SK-N-SH treated with all-trans-retinoic acid at 6 μM for 48 hours (cell line): ENCODE measurements around the gene DNAJC27.

Experiments
- ATAC-seq: fragments of 200-7000 bp; cut with Tn5 transposase; 3 replicates; pipeline ENCODE4 v1.9.1; 2020; ENCODE audit warnings: mild to moderate bottlenecking, moderate library complexity
- BACH2 ChIP-seq: fragments of 250-450 bp; sonication (Bioruptor Pico); IDR thresholded peaks from 2 replicates; pipeline ENCODE4 v1.9.0; 2021; ENCODE audit warnings: mild to moderate bottlenecking, borderline replicate concordance
- CSDC2 ChIP-seq: fragments of 250-450 bp; sonication (Bioruptor Pico); IDR thresholded peaks from 2 replicates; pipeline ENCODE4 v1.5.0; 2020; ENCODE audit warnings: mild to moderate bottlenecking, moderate library complexity
- CSRNP3 ChIP-seq: fragments of 250-450 bp; sonication (Bioruptor Pico); IDR thresholded peaks from 2 replicates; pipeline ENCODE4 v1.5.1; 2021; ENCODE audit warnings: mild to moderate bottlenecking, moderate library complexity
- ESRRG ChIP-seq: fragments of 250-450 bp; sonication (Bioruptor Pico); IDR thresholded peaks from 2 replicates; pipeline ENCODE4 v1.6.1; 2021; ENCODE audit warnings: mild to moderate bottlenecking
- GLIS3 ChIP-seq: fragments of 250-450 bp; sonication (Bioruptor Pico); IDR thresholded peaks from 2 replicates; pipeline ENCODE4 v1.5.0; 2020; ENCODE audit warnings: mild to moderate bottlenecking, moderate library complexity
- ISL1 ChIP-seq: fragments of 250-450 bp; sonication (Bioruptor Pico); IDR thresholded peaks from 2 replicates; pipeline ENCODE4 v2.1.2; 2022; ENCODE audit warnings: mild to moderate bottlenecking, moderate library complexity
- OSR1 ChIP-seq: fragments of 250-450 bp; sonication (Bioruptor Pico); IDR thresholded peaks from 2 replicates; pipeline ENCODE4 v1.8.0; 2022; ENCODE audit warnings: moderate library complexity, mild to moderate bottlenecking, inconsistent platforms
- PATZ1 ChIP-seq: fragments of 250-450 bp; sonication (Bioruptor Pico); IDR thresholded peaks from 2 replicates; pipeline ENCODE4 v1.8.0; 2020; ENCODE audit warnings: mild to moderate bottlenecking, moderate library complexity, borderline replicate concordance
- POU6F1 ChIP-seq: fragments of 250-450 bp; sonication (Bioruptor Pico); IDR thresholded peaks from 2 replicates; pipeline ENCODE4 v1.8.0; 2021; ENCODE audit warnings: low read depth, mild to moderate bottlenecking, moderate library complexity, borderline replicate concordance
- PPARA ChIP-seq: fragments of 250-450 bp; sonication (Bioruptor Pico); IDR thresholded peaks from 2 replicates; pipeline ENCODE4 v1.5.0; 2020; ENCODE audit warnings: mild to moderate bottlenecking, borderline replicate concordance
- RARB ChIP-seq: fragments of 250-450 bp; sonication (Bioruptor Pico); IDR thresholded peaks from 2 replicates; pipeline ENCODE4 v1.8.0; 2021; ENCODE audit warnings: mild to moderate bottlenecking, moderate library complexity
- SNAI2 ChIP-seq: fragments of 250-450 bp; sonication (Bioruptor Pico); IDR thresholded peaks from 2 replicates; pipeline ENCODE4 v1.5.0; 2020; ENCODE audit warnings: mild to moderate bottlenecking, moderate library complexity
- TCF4 ChIP-seq: fragments of 250-450 bp; sonication (Bioruptor Pico); IDR thresholded peaks from 2 replicates; pipeline ENCODE4 v1.8.0; 2021; ENCODE audit warnings: mild to moderate bottlenecking, moderate library complexity, borderline replicate concordance
- TOX ChIP-seq: fragments of 250-450 bp; sonication (Bioruptor Pico); IDR thresholded peaks from 2 replicates; pipeline ENCODE4 v1.8.0; 2021; ENCODE audit warnings: mild to moderate bottlenecking, moderate library complexity, borderline replicate concordance
- TSHZ2 ChIP-seq: fragments of 250-450 bp; sonication (Bioruptor Pico); IDR thresholded peaks from 2 replicates; pipeline ENCODE4 v1.5.0; 2020; ENCODE audit warnings: mild to moderate bottlenecking, moderate library complexity
- ZC3H10 ChIP-seq: fragments of 250-450 bp; sonication (Bioruptor Pico); IDR thresholded peaks from 2 replicates; pipeline ENCODE4 v1.5.1; 2021; ENCODE audit warnings: mild to moderate bottlenecking, moderate library complexity
- ZFP3 ChIP-seq: fragments of 250-450 bp; sonication (Bioruptor Pico); IDR thresholded peaks from 2 replicates; pipeline ENCODE4 v1.5.0; 2020; ENCODE audit warnings: mild to moderate bottlenecking, moderate library complexity
- ZFP30 ChIP-seq: fragments of 450-650 bp; formaldehyde crosslinking; IDR thresholded peaks from 2 replicates; pipeline ENCODE4 v1.5.0; 2022; ENCODE audit warnings: mild to moderate bottlenecking, moderate library complexity
- ZNF565 ChIP-seq: fragments of 450-650 bp; formaldehyde crosslinking; conservative IDR thresholded peaks from 2 replicates; pipeline ENCODE4 v1.5.0; 2020; ENCODE audit warnings: low read depth, mild to moderate bottlenecking, moderate library complexity
- ZNF70 ChIP-seq: fragments of 450-650 bp; formaldehyde crosslinking; IDR thresholded peaks from 2 replicates; pipeline ENCODE4 v1.5.0; 2020; ENCODE audit warnings: mild to moderate bottlenecking, moderate library complexity

DNAJC27 gene

GRCh38 chr2:24922556-24922955 is 49.2 kb downstream of the DNAJC27 start:
- no peak for TF ChIP-seq ISL1 (CRISPR knock-in tag)
- no peak for TF ChIP-seq BACH2 (CRISPR knock-in tag)
- no peak for TF ChIP-seq CSDC2
- no peak for TF ChIP-seq ESRRG (CRISPR knock-in tag)
- no peak for TF ChIP-seq TCF4 (CRISPR knock-in tag)
- TF ChIP-seq PPARA, result no peak
- no peak for TF ChIP-seq CSRNP3 (CRISPR knock-in tag)
- no peak for TF ChIP-seq TOX
- no peak for TF ChIP-seq ZNF70 (CRISPR knock-in tag)
- TF ChIP-seq POU6F1 (CRISPR knock-in tag), result no peak
- no peak for TF ChIP-seq RARB (CRISPR knock-in tag)
- no peak for TF ChIP-seq ZFP3 (CRISPR knock-in tag)
- TF ChIP-seq TSHZ2 (CRISPR knock-in tag), result no peak
- TF ChIP-seq GLIS3 (CRISPR knock-in tag), result no peak
- TF ChIP-seq OSR1 (CRISPR knock-in tag), result no peak
- no peak for ATAC-seq

GRCh38 chr2:24920809-24921441 is 50.8 kb downstream of the DNAJC27 start:
- ATAC-seq, result peak; percentile 56
- TF ChIP-seq TSHZ2 (CRISPR knock-in tag) (no peak), BACH2 (CRISPR knock-in tag) (no peak), ZC3H10 (CRISPR knock-in tag) (no peak), CSRNP3 (CRISPR knock-in tag) (no peak), CSDC2 (no peak), TCF4 (CRISPR knock-in tag) (no peak), SNAI2 (CRISPR knock-in tag) (no peak), PPARA (no peak), ZFP30 (CRISPR knock-in tag) (no peak), ZNF70 (CRISPR knock-in tag) (no peak), PATZ1 (CRISPR knock-in tag) (no peak), ESRRG (CRISPR knock-in tag) (no peak), ISL1 (CRISPR knock-in tag) (no peak), GLIS3 (CRISPR knock-in tag) (no peak), TOX (no peak), RARB (CRISPR knock-in tag) (no peak), ZNF565 (CRISPR knock-in tag) (no peak)
- TF ChIP-seq, all 23 proteins: peak for 0
